HG03103 (cell line): ENCODE data around the gene CSGALNACT2.
A peak's percentile ranks its signal among the peaks of the same experiment; 100 is the strongest.

Source experiments
- ATAC-seq: cut with Tn5 transposase; IDR thresholded peaks from one replicate; pipeline ENCODE4 v1.9.1; 2021; ENCODE audit warnings: low read depth; ENCODE audit not compliant: unreplicated experiment

CSGALNACT2 gene

DNA sequence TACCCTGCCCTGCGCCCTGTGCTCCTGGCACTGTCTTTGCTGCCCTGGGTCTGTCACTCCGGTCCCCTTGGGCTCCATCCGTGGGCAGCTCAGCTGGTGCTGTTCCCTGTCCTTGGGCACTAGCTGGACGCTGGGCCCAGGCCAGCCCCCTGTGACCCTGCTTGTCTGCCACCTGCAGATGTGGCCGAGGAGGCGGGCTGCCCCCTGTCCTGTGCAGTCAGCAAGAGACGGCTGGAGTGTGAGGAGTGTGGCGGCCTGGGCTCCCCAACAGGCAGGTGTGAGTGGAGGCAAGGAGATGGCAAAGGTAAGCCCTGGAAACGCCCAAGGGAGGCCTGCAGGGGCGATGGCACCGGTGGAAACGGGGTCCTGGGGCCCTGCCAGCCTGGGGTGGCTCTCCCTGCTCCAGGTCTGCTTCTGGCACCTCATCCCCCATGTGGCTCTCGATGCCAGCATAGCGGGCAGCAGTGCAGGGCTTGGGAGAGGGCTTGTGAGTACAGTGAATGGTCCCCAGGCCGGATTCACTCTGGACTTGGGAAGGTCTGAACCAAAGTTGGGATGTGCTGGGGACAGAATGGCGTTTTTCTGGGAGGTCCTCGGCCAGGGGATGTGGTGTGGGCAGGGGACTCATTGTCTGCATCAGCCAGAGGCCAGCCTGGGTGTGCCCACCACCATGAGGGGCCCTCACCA lies 26.2 kb upstream of the CSGALNACT2 start:
- no peak for ATAC-seq

DNA sequence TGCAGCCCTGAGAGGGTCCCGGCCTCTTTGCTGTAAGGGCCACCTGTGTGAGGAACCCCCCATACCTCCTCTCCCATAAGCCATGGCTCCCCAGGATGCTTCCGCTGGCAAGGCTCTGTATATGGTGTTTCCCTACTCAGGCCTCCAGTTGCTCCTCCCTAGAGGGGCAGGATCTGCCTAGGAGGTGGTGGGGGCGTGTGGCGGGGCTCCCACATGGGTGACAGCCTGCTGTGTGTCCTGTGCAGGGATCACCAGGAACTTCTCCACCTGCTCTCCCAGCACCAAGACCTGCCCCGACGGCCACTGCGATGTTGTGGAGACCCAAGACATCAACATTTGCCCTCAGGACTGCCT lies 25.7 kb upstream of the CSGALNACT2 start:
- no peak for ATAC-seq

DNA sequence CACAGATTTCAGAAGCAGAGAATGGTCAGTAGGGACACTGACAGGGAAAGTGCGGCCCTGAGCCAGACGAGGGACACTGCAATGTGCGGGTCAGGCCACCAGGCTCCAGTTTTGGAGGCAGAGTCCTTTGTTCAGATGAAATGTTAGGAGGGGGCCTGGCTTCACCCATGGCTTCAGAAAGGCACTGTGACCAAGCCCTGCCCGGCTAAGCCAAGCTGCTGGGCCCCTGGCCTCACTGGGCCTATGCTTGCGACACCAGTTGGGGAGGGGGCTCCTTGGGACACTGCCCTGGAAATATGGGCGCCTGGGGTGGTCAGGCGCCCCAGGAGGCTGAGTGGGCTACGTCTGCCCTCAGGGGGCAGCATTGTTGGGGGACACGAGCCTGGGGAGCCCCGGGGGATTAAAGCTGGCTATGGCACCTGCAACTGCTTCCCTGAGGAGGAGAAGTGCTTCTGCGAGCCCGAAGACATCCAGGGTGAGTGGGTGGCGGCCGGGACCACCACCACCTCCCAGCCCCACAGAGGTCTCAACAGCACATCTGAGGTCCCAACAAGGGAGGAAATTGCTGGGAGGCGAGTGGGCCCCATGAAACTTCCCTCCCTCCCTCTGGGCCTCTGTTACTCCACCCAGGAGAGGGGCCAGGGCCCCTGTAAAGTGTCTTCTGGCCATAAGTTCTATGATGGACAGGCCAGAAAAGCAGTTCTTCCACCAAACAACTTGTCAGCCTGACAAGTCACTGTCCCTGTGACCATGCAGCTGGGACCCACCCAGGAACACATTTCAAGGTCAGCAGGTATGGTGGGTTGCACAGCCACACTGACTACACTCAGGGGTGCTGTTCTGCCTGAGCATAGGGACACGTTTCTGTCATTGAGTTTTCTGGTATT lies 24.8 kb upstream of the CSGALNACT2 start:
- no peak for ATAC-seq

DNA sequence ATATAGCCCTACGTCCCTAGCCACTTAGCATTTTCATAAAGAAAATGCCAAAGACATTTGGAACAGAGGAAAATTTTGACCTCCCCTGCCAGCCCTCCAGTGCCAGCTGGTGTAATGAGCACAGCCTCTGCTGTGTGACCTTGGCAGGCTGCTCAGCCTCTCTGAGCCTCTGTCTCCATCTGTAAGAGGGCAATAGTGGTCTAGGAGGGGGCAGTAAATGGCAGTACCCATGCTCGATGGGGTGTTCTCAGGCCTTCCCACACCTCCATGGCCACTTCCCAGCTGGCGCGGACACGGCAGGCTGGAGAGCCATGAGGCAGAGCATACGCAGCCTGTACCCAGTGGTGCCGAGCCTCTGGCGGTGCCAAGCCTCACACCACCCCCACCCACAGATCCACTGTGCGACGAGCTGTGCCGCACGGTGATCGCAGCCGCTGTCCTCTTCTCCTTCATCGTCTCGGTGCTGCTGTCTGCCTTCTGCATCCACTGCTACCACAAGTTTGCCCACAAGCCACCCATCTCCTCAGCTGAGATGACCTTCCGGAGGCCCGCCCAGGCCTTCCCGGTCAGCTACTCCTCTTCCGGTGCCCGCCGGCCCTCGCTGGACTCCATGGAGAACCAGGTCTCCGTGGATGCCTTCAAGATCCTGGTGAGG lies 24.0 kb upstream of the CSGALNACT2 start:
- no peak for ATAC-seq

DNA sequence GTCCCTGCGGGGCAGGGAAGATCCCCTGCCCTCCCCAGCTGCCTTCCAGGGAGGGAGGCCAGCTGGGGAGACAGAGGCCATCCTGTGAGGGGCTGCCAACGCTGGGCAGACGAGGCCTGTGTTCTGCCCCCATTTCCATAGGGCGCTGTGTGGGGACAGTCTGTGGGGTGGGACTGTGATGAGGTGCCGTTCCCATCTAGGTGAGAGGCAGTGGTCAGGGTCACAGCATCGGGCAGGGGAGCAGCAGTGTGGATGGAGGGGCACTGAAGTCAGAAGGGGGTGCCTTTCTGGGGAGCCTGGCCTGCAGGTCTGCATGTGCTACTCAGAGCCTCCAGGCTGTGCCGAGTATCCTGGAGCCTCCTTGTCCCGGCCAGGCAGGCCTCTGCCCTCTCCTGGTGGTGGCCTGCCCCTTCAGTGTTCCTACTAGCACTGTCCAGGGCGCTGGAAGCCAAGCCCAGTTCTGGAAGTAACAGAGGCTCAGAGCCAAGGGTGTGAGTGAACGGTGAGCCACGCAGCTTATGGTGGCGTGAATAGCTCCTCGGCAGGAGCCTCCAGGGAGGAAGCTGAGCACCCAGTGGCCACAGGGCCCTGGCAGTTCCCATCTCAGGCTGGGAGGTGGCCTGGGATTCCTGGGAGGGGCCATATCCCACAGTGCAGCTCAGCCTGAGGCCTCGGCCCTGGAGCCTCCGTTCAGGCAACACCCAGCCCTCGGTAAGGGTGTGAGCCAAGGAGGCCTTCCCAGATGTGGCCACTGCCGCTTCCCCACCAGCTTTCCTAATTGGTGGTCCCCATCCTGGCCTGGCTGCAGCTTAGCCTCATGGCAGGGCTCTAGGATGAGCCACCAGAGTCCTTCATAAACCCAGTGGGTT lies 23.3 kb upstream of the CSGALNACT2 start:
- ATAC-seq, result no peak

DNA sequence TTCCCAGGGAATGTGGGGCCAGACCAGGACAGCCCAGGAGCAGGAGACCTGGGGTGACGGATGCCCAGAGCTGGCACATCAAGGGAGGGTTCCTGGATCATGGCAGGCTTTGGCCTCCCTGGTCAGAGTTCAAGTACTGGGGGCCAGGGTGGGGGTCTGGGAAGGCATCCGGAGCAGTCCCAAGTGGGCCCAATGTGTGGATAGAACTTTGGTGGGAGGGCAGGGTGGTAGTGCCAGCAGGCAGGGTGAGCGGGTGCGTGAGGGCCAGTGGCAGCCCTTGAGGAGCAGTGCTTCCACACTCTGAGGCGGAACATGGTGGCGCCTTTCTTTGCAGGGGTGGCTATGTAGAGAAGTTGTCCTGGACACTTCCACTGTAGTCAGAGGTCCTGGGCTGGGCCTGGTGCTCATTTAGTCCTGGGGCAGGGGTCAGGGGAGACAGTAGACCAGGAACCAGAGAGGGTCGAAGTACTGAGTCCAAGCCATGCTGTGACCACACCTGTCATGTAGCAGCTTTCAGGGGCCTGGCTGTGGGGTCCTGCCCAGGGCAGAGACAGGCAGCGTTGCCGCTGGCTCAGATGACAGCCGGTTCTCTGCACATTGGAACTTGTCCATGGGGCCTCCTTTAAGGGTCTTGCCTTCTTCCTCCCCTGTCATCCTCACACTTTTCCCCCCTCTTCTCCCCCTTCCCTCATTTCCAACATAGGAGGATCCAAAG lies 22.2 kb upstream of the CSGALNACT2 start:
- ATAC-seq, result no peak

DNA sequence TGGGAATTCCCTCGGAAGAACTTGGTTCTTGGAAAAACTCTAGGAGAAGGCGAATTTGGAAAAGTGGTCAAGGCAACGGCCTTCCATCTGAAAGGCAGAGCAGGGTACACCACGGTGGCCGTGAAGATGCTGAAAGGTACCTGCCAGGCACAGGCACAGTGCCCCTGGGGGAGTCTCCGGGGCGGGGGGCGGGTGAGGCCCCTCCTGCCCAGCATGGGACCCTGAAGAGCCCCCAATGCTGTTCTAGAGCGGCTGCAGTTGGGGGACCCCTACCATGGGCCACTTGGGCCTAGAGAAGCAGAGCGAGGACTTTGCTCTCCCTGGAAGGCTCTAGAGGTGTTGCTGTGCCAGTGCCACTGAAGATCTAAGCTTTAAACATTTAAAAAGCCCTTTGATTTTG lies 21.6 kb upstream of the CSGALNACT2 start:
- no peak for ATAC-seq

DNA sequence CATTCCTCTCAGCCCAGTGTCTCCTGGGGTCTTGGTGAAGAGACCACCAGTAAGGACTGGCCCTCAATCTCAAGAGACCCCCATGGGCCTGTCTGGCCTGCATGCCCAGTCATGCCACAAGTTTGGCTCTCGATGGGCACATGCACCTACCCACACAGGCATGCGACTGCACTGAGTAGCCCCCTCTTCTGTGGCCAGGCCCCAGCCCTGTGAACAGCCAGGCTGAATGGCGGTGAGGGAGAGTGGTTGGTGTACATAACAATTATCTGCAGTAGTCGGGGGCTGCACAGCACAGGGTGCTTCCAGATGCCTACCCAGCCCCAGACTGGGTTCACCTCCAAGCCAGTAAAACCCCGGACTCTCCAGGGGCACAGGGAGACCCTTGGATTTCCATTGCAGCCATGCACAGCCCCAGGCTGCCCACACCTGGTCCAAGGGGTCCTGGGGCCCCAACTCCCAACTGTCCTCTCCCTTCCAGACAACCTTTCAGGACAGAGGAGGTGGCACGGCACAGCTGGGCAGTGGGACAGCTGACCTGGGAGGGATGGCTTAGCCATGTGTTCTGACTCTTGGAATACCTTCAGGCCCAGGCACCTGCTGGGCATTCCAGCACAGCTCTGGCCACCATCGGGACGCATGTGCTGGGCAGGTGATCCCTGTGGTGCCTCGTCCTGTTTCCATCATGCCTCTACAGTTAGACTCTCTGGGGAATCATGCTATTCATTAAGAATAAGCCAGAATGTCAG lies 21.0 kb upstream of the CSGALNACT2 start:
- ATAC-seq, result no peak

DNA sequence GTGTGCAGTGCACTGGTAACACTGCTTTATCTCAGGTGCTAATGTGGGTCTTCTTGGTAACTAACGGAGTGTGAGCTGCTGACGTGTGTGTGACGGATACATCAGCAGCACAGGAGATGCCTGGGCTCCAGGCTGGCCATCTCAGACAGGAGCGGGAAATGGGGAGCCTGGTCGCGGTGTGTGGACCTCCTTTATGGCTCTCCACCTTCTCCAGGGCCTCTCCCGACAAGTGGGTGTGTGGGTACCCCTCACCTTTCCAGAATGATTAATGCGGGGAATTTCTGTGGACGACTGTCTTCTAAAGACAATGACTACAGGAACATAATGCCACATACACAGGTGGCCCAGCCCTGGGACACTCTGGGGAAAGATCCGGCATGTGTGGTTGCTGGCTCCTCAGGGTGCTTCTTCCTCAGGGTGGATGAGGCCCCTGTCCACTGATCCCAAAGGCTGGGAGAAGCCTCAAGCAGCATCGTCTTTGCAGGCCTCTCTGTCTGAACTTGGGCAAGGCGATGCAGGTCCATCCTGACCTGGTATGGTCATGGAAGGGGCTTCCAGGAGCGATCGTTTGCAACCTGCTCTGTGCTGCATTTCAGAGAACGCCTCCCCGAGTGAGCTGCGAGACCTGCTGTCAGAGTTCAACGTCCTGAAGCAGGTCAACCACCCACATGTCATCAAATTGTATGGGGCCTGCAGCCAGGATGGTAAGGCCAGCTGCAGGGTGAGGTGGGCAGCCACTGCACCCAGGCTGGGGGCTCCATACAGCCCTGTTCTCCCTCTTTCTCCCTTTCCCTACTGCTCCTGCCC lies 20.3 kb upstream of the CSGALNACT2 start:
- ATAC-seq, result no peak

DNA sequence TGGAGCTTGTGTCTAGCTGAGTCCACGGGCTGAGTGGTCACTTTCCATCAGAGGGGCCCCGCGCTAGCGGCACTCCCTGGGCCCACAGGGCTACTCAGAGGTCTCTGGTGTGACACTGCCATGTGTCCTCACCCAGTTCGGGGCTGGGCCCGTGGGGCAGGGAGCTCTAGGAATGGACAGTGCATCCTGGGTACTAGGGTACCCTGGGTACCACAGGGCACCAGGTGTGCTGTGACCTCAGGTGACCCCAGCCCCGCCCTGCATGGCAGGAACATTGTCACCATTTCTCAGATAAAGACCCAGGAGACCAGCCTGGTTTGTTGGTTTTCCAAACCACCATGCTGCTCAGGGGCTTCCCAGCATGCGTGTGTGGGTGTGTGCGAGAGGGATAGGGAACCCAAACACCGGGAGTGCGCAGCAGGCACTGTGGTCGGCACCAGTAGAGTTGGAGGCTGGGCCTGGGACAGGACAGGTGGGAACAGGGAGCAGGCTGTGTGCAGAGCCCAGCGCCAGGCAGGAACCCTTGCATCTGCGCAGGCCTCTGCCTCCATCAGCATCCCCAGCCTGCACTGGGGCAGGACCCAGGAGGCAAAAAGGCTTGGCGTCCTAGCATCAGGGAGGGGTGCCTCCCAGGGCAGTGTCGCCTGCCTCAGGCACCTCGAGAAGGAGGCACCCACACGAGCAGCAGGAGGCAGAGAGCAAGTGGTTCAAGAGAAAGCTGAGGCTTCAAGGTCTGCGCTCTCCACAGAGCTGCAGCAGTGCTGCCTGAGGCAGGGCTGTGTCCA lies 19.4 kb upstream of the CSGALNACT2 start:
- ATAC-seq, result no peak

DNA sequence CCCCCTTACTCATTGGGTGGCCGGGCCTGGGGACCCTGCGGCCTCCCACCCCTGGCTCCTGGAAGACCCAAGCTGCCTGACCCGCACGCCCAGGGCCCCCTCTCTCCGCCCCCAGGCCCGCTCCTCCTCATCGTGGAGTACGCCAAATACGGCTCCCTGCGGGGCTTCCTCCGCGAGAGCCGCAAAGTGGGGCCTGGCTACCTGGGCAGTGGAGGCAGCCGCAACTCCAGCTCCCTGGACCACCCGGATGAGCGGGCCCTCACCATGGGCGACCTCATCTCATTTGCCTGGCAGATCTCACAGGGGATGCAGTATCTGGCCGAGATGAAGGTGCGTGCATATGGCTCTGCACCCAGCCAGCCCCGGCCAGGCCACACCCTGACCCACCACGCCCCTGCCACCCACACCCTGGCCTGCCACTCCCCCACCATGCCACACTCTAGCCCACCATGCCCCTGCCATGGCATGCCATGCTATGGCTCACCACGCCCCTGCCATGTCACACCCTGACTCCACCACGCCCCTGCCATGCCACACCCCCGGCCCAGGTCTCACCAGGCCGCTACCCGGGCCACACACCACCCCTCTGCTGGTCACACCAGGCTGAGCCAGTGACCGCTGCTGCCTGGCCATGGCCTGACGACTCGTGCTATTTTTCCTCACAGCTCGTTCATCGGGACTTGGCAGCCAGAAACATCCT lies 18.7 kb upstream of the CSGALNACT2 start:
- ATAC-seq, result no peak

DNA sequence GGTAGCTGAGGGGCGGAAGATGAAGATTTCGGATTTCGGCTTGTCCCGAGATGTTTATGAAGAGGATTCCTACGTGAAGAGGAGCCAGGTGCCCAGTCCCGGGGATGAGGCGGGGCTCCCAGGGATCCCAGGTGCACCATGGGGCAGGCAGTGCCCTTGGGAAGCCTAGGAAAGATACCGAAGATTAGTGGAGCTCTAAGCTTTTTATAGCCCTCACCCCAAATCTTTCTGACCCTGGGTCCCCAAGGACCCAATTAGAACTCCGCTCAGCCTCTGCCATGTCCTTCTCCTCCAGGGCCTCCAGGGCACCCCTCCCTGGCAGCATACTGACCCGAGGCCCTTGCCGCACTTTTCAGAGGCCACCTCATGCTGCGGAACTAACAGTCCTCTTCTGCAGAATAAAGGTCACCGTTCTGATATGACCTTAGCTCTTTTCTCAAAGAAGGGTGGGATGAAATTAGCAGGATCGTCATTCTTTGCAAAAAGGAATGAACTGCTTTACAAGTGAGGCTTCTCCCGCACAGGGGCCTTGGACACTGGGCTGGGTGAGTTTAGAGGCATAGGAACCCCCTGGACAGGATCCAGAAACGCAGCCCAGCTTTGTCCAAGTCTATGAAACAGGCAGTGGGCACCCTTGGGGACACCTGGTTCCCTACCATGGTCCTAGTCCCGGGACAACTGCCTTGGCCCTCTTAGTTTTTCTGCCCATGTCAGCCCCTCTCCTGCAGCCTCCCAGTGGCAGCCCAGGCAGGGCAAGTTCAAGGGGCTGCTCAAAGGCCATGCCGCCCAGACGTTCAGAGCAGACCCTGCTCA lies 17.9 kb upstream of the CSGALNACT2 start:
- peak; percentile 10 for ATAC-seq

DNA sequence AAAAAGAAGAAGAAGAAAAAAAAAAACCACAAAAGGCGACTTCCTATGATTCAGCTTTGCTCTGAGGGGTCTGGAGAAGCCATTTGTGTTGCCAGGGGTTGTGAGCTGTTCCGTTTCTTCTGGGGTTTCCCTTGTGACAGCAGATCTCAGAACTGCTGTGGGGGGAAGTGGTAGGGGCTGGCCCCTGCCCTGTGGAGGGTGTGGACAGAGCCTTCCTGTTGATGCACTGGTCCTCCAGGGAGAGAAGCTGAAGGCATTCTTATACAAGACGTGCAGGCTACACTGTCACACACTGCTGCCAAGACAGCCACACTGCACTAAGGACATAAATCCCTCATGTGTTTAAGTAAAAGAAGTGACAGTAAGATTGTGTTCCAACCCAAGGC lies 17.3 kb upstream of the CSGALNACT2 start:
- ATAC-seq, result peak; percentile 86

DNA sequence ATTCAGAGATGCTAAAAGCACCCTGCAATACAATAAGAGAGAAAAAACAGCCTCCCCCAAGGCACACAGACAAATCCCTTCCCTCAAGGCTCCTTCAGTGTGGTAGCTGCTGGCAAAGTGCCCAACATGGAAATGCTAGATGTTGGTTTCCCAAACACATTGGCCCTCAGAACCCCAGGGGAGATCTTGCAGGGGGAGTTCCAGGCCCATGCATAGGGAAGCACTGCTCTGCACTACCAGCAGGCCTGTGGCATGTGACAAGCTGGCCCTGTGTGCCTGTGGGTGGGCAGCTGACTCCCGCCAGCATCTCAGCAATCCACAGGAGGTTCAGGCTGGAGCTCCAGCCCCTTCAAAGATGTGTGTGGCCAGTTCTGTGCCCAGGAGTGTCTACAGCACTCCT lies 16.8 kb upstream of the CSGALNACT2 start:
- ATAC-seq, result no peak

DNA sequence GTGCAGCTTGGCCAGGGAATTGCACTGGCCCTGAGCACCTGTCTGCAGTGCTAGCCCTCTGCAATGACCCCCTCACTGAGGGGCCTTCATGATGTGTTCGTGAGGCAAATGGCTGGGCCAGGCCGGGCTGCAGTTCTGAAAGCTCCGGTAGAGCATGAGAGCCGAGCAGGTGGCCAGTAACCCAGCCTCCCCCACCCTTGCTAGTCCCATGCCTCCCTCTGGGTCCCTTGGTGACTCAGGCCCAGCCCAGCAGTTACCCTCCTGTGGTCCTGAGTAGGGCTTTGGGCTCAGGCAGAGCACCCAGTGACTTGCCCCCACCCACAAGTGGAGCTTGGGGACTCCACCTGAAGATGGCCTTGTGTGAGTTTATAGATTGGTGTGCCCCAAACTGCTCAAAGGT lies 16.1 kb upstream of the CSGALNACT2 start:
- no peak for ATAC-seq

DNA sequence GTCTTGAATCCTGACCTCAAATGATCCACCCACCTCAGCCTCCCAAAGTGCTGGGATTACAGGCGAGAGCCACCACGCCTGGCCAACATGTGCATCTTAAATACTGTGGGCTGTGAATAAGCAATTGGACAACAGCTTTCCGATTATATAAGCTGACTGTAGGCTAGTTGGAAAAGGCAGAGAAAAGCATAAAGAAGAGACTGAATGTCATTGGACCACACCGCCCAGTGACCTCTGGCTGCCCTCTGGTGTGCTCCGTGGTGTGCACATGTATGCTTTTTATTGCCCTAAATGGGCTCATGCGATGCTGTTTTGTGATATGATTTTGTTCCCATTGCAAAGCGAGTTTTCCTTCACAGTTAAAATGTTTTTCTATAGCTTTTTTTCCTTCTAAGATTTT lies 15.4 kb upstream of the CSGALNACT2 start:
- no peak for ATAC-seq
